ENCODE measurements around the gene EAF1.

DNA sequence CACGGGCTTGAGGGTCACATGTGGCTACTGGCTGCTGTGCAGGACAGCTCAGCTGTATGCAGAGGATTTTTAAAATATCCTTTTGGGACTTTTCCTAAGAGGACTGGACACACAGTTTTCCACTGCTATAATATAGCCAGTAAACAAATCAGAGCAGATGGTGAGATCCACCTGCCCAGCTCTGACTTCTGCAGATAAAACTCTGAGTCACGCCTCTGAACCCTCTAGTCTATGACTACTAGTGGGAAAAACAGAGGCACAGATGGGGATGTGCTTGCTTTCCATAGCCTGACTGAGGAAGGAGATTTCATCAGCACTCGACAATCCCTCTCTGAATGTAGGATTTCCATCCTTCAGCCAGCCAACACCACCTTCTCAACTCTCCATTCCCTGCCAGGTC lies 49.0 kb downstream of the EAF1 start:
- TF ChIP-seq, protein P1, sequence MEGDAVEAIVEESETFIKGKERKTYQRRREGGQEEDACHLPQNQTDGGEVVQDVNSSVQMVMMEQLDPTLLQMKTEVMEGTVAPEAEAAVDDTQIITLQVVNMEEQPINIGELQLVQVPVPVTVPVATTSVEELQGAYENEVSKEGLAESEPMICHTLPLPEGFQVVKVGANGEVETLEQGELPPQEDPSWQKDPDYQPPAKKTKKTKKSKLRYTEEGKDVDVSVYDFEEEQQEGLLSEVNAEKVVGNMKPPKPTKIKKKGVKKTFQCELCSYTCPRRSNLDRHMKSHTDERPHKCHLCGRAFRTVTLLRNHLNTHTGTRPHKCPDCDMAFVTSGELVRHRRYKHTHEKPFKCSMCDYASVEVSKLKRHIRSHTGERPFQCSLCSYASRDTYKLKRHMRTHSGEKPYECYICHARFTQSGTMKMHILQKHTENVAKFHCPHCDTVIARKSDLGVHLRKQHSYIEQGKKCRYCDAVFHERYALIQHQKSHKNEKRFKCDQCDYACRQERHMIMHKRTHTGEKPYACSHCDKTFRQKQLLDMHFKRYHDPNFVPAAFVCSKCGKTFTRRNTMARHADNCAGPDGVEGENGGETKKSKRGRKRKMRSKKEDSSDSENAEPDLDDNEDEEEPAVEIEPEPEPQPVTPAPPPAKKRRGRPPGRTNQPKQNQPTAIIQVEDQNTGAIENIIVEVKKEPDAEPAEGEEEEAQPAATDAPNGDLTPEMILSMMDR (IDR thresholded peaks at IDR 0.05; ENCODE audit: insufficient read depth, low read length, poor library complexity, severe bottlenecking), result no peak
- no peak for TF ChIP-seq EZH2phosphoT487 (conservative IDR thresholded peaks at IDR 0.05; ENCODE audit: low read length)

Data from SU-DHL-6 (cell line).